Globus pallidus (tissue), 1 donor: ENCODE results near the gene ACO2.

ENCODE experiments used
- DNase-seq: peaks from one replicate; pipeline ENCODE4 v3.0.0-alpha.2; 2015; ENCODE audit warnings: low spot score

ACO2 gene

DNA sequence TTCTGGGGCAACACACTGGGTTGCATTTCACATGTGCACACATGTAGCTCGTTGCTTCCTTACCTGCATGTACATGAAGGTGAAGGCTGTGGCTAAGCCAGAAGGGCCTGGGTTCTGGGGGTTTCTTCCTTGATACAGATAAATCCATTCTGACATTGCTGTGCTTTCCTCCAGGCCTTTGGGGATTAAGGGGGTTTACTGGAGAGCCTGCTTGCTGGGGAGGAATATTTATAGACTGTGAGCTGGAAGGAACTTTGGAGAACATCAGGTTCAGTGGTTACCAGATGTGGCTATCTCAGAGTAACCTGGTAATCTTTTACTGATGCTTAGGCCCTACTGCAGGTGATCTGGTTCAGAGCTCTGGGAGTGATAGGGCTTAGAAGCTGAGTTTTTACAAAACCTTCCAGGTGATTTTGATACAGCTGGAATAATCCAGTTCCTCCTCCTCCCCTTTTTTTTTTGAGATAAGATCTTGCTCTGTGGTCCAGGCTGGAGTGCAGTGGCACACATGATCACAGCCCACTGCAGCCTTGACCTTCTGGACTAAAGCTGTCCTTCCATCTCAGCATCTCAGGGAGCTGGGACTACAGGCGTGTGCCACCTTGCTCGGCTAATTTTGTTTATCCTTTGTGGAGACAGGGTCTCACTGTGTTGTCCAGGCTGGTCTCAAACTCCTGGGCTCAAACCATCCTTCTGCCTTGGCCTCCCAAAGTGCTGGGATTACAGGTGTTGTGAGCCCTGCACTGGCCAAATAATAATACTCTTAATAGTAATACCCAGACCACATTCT lies 19.9 kb downstream of the ACO2 start:
- DNase-seq: no peak

DNA sequence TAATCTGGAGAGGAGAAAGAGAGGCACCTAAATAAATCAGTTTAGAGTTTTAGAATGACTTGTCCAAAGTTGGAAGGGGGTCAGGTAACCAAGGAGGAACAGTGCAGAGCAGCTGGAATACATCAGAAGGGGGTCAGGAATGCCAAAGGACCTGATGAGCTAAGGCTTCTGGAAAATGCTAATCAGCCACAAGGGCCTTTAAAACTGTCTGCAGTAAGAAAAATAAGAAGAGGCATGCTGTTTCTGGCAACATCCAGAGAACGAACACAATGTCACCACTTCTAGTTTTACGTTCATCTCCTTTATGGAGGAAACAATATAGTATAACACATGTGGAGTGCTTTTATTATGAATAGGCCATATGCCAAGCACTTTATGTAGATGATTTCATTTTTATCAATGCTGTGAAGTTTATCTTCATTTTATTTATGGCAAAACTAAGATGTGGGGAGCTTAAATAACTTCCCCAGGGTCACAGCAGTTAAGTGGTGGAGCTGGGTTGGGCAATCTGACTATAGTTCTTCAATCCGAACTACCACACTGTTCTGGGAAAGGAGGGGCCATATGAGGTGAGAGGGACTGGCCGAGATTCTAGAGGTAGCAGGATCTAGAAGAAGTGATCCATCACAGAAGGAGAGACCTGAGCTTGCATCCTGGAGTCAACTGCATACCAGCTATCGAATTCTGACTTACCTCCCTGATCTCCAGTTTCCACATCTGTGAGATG lies 22.6 kb downstream of the ACO2 start:
- DNase-seq: no peak

DNA sequence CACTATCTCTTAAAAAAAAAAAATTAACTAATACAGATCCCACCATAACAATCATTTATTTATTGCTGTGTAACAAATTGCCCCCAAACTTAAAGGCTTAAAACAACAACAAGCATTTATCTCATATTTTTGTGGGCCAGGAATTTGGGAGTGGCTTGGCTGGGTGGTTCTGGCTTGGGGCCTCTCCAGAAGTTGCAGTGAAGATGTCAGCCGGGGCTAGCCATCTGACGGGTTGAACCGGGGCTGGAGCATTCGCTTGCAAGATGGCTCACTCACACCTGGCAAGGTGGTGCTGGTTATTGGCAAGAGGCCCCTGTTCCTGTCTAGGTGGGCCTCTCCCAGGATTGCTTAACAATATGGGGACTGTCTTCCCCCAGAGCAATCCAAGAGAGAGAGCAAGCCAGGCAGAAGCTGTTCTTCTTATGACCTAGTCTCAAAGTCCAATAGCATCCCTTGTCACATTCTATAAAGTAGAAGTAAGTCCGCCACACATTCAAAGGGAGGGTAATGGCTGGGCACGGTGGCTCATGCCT lies 29.5 kb downstream of the ACO2 start:
- no peak for DNase-seq

DNA sequence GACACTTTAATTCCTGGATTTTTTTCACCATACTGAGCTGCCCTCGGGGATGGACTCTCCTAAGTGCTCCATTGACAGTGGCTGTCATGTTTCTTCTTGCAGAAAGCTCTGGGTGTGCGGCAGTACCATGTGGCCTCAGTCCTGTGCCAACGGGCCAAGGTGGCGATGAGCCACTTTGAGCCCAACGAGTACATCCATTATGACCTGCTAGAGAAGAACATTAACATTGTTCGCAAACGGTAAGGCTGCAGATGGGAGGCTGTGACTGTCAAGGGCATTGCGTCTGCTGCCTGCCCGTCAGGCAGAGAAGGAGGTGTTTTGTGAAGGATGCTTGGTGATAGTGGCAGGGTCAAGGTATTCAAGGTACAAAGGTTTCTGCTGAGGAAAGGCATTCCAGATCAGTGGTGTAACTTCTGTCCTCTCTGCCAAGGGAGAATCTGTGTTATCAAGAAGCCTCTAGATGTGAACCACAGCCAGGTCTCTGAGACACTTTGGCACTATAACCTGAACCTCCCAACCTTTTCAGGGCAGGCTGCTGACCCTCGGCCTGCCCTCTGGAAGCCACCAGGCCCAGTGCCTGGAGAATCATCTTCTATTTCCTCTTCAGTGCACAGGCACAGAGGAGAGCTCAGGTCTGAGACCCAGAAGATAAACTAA lies 30.8 kb downstream of the ACO2 start:
- no peak for DNase-seq

DNA sequence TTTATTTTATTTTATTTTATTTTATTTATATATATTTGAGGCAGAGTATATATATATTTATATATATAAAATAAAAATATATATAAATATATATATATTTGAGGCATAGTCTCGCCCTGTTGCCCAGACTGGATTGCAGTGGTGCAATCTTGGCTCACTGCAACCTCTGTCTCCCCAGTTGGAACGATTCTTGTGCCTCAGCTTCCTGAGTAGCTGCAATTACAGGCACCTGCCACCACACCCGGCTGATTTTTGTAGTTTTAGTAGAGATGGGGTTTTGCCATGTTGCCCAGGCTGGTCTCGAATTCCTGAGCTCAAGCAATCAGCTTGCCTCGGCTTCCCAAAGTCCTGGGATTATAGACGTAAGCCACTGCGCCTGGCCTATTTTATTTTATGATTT lies 31.4 kb downstream of the ACO2 start:
- no peak for DNase-seq

DNA sequence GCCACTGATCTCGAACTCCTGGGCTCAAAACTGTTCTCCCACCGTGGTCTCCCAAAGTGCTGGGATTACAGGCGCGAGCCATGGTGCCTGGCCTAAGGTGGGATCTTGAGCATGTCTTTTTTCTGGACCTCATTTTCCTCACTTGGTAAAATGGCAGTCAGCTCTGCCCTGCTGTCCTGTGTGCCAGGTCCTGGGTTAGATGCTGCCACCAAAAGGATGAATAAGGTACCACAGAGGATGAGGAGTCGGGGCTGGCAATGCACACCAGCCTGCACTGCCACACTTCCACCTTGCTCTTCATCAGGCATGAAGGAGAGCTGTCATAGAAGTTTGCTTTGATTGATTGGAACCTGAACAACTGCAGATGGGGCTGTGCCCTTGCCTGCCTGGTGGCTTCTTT lies 32.3 kb downstream of the ACO2 start:
- no peak for DNase-seq

DNA sequence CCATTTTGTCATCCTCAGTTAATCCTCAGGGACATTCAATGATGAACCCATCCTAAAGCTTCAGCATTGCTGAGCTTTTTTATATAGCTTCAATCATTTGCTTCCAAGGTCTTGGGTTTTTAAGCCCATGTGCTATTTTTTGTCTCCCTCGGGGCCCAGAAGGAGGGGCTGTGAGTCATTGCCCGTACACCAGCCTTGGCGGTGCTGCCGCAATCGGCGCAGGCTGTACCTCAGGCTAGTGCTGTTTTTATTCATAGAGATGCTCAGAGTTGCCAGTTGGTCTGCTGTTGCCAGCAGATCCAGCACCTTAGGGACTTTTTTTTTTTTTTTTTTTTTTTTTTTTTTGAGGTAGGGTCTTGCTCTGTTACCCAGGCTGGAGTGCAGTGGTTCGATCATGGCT lies 35.5 kb downstream of the ACO2 start:
- DNase-seq: no peak

DNA sequence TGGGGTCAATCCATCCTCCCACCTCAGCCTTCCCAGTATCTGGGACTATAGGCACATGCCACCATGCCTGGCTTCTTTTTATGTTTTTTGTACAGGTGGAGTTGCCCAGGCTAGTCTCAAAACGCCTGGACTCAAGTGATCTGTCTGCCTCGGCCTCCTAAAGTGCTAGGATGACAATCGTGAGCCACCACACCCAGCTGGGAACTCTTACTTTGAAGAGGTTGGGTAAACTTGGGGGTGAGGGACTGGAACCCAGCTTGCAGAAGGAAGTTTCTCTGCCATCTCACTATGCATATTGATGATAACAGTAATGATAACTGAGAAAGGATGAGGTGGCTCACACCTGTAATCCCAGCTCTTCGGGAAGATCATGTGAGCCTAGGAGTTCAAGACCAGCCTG lies 35.9 kb downstream of the ACO2 start:
- DNase-seq: no peak

DNA sequence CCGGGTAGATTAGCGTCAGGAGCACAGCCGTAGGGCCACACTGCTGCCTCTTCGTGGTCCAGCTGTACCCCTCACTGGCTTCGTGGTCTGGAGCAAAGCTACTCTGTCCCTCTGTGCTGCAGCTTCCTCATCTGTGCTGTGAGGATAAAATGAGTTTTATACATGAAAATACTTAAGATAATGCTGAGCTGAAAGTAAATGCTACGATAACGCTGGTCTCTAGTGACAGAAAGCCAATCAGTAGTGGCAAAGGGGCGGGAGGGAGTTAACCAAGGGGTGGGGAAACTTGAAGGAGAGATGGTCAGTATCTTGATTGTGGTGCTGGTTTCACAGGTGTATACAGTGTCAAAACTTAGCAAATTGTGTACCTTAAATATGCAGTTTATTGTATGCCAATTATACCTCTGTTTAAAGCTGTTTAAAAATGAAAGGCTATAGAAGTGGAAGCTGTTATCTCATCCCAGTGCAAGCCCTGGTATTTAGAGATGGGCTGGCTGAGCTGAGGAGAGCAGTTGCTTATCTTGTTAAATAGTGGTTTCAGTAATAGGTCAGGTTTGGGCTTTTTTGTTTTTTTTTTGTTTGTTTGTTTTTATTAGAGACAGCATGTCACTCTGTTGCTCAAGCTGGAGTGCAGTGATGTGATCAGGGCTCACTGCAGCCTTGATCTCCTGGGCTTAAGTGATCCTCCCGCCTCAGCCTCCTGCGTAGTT lies 36.7 kb downstream of the ACO2 start:
- no peak for DNase-seq

DNA sequence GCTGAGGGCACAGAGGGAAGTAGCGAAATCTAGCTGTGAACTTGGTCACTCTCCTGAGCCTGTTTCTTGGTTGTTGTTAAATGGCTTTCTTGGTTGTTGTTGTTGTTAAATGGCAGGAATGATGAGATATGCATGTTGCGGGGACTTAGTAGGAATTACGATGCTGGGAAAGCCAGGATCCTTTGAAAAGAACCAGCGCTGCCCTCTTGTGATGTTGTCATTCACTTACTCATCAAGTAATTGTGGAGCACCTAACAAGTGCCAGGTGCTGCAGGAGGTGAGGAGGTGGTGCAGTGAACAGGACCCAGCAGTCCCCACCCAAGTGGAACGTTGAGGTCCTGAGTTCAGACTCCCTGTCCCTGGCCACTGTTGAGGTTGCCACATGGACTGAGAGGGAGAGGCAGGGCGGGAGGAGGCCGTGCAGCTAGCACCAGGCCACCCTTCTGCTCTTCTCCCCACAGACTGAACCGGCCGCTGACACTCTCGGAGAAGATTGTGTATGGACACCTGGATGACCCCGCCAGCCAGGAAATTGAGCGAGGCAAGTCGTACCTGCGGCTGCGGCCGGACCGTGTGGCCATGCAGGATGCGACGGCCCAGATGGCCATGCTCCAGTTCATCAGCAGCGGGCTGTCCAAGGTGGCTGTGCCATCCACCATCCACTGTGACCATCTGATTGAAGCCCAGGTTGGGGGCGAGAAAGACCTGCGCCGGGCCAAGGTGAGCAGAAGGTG lies 38.6 kb downstream of the ACO2 start:
- DNase-seq: no peak

DNA sequence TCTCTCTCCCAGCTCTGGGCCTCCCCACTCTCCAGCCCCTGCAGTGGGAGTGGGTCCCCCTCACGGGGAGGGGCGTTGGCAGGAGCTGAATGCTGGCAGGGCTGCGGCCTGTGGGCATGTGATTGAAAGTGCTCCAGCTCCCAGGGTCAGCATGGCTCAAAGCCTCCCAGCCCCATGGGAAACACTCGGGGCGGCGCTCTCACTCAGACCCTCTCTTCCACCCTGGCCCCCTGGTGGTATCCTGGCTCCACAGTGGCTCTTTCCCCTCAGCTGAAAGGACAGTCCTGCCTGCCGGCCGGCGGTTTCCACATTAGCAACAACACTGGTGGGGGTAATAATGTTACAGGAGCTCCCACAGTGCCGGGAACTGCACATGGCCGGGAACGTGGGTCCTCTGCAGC lies 39.9 kb downstream of the ACO2 start:
- DNase-seq: peak; percentile 92

DNA sequence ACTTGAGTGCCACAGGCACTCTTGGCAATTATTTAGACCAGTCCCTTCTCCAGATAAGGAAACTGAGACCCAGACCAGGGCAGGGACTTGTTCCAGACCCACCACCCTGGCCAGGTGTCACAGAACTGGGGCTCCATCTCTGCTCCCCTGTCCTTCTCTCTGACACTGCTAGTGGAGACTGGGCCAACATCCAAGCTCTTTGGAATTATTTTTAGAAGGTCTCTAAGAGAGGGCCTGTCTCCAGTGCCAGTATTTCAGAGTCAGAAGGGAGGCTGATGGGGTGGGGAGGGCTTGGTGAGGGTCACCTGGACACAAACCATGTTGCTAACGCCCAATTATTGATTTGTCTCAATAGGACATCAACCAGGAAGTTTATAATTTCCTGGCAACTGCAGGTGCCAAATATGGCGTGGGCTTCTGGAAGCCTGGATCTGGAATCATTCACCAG lies 42.6 kb downstream of the ACO2 start:
- DNase-seq: no peak

DNA sequence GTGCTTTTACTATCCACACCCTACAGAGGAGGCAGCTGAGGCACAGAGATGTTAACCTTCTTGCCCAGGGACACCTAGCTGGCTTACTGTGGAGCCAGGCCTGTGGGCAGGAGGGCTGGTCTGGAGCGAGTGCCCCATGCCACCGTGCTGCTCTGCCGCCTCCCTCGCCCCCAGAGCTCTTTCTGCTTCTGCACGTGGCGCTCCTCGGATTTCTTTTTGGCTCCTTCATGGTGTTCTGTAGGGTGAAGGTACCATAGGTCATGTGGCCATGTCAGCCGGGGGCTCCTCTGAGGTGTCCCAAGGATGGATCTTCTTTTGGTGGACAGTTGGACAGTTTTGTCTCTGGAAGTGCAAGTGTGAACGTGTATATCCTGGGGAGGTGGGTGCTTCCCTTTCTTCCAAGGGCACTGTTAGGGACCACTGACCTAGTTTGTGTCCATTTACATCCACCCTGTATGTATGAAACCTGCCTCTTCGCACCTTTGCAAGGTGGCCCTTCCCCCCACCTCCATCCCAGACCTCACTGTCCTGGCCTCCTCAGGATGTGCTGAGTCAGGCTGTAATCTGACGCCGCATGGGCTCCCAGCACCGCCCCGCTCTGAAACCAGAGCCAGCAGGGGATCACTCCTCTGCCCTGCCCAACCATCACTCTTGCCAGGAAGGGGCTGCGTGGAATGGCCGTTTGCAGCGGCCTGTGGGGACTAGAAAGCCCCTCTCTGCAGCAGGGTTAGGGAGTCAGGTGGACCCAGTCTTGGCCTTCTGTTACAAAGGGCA lies 43.7 kb downstream of the ACO2 start:
- DNase-seq: no peak

DNA sequence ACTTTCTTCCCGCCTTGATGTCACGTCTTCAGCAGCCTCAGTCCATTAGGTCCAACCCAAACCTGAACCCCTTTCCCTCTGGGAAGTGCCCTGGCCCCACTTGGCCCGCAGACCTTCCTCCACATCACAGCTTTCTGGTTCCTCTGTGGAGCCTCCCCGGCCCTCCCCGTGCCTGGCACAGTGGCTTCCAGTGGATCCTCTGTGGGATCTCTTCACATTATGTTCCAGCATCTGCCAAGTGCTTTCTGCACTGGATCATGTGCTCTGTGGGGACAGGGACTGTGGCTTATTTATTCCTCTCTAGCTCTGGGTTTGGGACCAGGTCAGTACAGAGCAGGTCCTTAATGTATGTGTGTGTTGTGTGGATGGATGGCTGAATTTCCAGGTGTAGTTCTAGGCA lies 44.5 kb downstream of the ACO2 start:
- peak; percentile 74 for DNase-seq

DNA sequence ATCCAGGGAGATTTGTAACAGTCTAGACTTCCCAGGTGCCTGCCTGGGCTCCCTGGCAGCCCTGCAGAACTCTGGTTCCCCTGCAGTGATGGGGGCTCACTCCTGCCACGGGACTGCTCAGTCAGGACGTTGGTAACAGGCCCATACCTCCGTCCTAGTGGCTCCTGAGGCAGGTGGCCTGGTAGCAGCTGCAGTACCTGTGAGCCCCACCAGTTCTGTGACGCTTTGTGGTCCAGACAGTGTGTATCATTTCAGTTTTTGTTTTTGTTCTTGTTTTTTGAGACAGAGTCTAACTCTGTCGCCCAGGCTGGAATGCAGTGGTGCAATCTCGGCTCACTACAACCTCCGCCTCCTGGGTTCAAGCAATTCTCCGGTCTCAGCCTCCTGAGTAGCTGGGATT lies 47.5 kb downstream of the ACO2 start:
- no peak for DNase-seq

DNA sequence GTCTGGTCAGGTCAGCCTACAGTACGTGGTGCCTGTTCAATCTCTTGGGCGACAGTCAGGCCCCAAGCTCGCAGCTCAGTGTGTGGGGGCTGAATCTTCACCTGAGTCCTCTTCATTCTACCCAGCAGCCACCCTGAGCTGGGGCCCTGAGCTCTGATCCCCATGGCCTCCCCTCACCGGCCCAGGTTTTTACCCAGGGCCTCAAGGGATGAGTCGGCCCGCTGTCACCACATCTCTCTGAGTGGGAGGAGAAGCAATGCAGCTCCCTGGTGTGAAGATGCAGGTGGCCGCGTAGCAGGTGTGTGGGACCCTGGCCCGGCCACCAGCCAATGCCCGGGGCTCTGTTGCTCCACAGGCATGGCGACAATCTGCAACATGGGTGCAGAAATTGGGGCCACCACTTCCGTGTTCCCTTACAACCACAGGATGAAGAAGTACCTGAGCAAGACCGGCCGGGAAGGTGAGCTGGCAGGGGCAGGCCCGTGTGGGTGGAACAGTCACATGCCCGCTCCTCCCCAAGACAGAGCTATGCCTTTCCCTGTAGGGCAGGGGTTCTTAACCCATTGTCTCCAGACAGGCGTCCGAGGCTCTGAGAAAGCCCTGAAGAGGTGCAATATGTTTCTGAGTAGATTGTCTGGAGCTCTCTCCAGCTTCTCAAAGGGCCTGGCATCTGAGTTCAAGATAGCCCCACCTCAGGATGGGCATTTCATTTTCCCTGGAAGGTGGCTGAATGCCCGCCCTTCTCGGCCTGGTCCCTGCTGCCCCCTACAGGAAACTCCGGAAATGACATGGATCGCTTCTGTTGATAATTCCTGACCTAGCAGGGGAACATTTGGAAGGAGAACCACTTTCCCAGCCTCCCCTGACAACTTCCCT lies 48.5 kb downstream of the ACO2 start:
- peak; percentile 82 for DNase-seq

DNA sequence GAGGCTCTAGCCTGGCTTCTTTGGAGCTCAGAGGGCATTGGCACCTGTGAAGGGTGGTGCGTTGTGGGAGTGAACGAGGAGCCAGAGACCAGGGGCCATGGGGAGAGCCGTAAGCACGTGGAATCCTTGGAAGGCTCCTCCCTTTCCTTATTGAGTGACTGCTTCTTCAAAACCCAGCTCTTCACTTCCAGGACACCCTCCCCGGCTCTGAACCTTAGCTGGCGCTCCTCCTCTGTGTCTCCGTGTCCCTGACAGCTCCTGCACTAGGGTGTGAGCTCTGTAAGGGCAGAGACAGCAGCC lies 49.1 kb downstream of the ACO2 start:
- DNase-seq: no peak

DNA sequence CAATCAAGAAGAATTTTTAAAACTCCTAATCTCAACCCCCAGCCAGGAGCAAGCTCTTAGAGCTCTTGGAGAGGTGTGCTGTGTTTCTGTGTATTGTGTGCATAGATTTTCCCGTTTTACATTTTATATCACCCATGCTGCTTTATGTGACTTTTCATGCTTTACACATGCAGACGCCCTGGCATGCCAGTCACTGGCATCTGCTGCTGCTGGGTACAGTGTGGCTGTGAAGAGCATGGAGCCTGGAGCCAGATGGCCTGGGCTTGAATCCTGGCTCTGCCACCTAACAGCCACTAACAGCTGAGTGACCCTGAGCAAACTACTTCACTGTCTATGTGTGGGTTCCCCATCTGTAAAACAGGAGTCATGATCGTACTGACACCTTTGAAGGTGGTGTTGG lies 52.2 kb downstream of the ACO2 start:
- no peak for DNase-seq

DNA sequence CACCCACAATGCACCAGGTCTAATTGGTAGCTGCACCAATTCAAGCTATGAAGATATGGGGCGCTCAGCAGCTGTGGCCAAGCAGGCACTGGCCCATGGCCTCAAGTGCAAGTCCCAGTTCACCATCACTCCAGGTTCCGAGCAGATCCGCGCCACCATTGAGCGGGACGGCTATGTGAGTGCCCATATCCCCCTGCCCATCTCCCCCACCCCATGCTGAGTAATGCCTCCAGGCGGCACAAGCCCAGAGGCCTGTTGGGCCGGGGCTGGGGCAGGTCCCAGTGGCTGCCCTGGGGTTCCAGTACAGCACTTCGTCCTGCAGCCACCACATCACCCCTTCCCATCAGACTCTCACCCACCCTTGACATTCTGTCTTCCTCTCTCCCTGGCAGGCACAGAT lies 53.9 kb downstream of the ACO2 start:
- DNase-seq: no peak
